GM18508 (cell line): ENCODE results near the gene EPN2.

Experiments used
- ATAC-seq: cut with Tn5 transposase; IDR thresholded peaks from one replicate; pipeline ENCODE4 v1.9.1; 2021; ENCODE audit warnings: moderate number of reproducible peaks; ENCODE audit not compliant: insufficient read depth, unreplicated experiment

The EPN2 gene

GRCh38 chr17:19237389-19238166 lies 412 bp downstream of the EPN2 start:
- no peak for ATAC-seq

GRCh38 chr17:19238167-19238505 lies 970 bp downstream of the EPN2 start:
- ATAC-seq, result no peak

GRCh38 chr17:19239544-19239943 lies 2.4 kb downstream of the EPN2 start:
- ATAC-seq, result no peak

GRCh38 chr17:19242323-19242722 lies 5.2 kb downstream of the EPN2 start:
- ATAC-seq, result no peak

- ATAC-seq, result no peak
These were observed 5.8 kb downstream of the EPN2 start for GRCh38 chr17:19242926-19243325.

- ATAC-seq, result no peak
These were observed 6.7 kb downstream of the EPN2 start for GRCh38 chr17:19243838-19244237.

- ATAC-seq, result no peak
These were observed 7.2 kb downstream of the EPN2 start for GRCh38 chr17:19244357-19244756.

GRCh38 chr17:19244781-19245180 lies 7.6 kb downstream of the EPN2 start:
- no peak for ATAC-seq

- ATAC-seq, result no peak
These were observed 10.3 kb downstream of the EPN2 start for GRCh38 chr17:19247473-19247872.

GRCh38 chr17:19248151-19248927 lies 11.2 kb downstream of the EPN2 start:
- no peak for ATAC-seq

GRCh38 chr17:19248928-19249574 lies 11.9 kb downstream of the EPN2 start:
- no peak for ATAC-seq

- ATAC-seq, result no peak
These were observed 12.5 kb downstream of the EPN2 start for GRCh38 chr17:19249681-19250080.

GRCh38 chr17:19250421-19251173 lies 13.4 kb downstream of the EPN2 start:
- no peak for ATAC-seq

GRCh38 chr17:19253112-19253511 lies 15.9 kb downstream of the EPN2 start:
- no peak for ATAC-seq

- no peak for ATAC-seq
These were observed 17.5 kb downstream of the EPN2 start for GRCh38 chr17:19254651-19255050.

GRCh38 chr17:19255279-19255678 lies 18.1 kb downstream of the EPN2 start:
- ATAC-seq, result no peak

- ATAC-seq, result no peak
These were observed 21.2 kb downstream of the EPN2 start for GRCh38 chr17:19258371-19258770.

- no peak for ATAC-seq
These were observed 23.8 kb downstream of the EPN2 start for GRCh38 chr17:19260958-19261357.

- ATAC-seq, result no peak
These were observed 24.3 kb downstream of the EPN2 start for GRCh38 chr17:19261426-19261825.
